GM18499 (cell line): ENCODE results near the gene STIMATE.

Experiments used
- ATAC-seq: cut with Tn5 transposase; IDR thresholded peaks from one replicate; pipeline ENCODE4 v1.9.1; 2021; ENCODE audit warnings: moderate number of reproducible peaks; ENCODE audit not compliant: insufficient read depth, unreplicated experiment

Gene STIMATE

GRCh38 chr3:52794612-52795099 is 102.7 kb downstream of the STIMATE start, which contains the start of gene ITIH3:
TSS of gene ITIH3 (plus strand) at chr3:52794796. CDS start at chr3:52794804, 8 bp downstream.
- no peak for ATAC-seq

- ATAC-seq: no peak
Measured at GRCh38 chr3:52793702-52794611, 103.4 kb downstream of the STIMATE start.

- ATAC-seq: no peak
Measured at GRCh38 chr3:52792961-52793695, 104.2 kb downstream of the STIMATE start.

- no peak for ATAC-seq
Measured at GRCh38 chr3:52792413-52792812, 104.9 kb downstream of the STIMATE start.

GRCh38 chr3:52791928-52792327 is 105.4 kb downstream of the STIMATE start:
- no peak for ATAC-seq

- ATAC-seq: no peak
Measured at GRCh38 chr3:52791366-52791765, 106.0 kb downstream of the STIMATE start.

- ATAC-seq: no peak
Measured at GRCh38 chr3:52790741-52791140, 106.6 kb downstream of the STIMATE start.

GRCh38 chr3:52790337-52790736 is 107.0 kb downstream of the STIMATE start:
- no peak for ATAC-seq

- ATAC-seq: no peak
Measured at GRCh38 chr3:52789746-52790040, 107.7 kb downstream of the STIMATE start.

GRCh38 chr3:52788890-52789745 is 108.2 kb downstream of the STIMATE start:
- ATAC-seq: no peak

GRCh38 chr3:52787672-52788625 is 109.4 kb downstream of the STIMATE start:
- no peak for ATAC-seq

- ATAC-seq: no peak
Measured at GRCh38 chr3:52787246-52787645, 110.1 kb downstream of the STIMATE start.
